Left colon (tissue), 2 donors: ENCODE data around the gene PCSK2. TPM values are rescaled to one million over a fixed set of nuclear protein-coding genes. Genes with fewer than 3 reads are reported as not detected.

Experiments used
- ATAC-seq: fragments of 200-7000 bp; cut with Tn5 transposase; one replicate; pipeline ENCODE4 v1.9.1; 2020; ENCODE audit warnings: mild to moderate bottlenecking, moderate library complexity
- DNase-seq, 2 donors: peaks; one replicate each; pipeline ENCODE4 v3.0.0-alpha.2; 2020
- intact Hi-C, 2 donors: fragments of 100-400 bp; cut with DNase I in 1 of 2; cut with micrococcal nuclease in 1 of 2; formaldehyde crosslinking; loops; one replicate each; pipeline versions ENCODE4 v1.11.2 to v1.14.0; 2022; cut with DNase I, micrococcal nuclease
- total RNA-seq, 2 donors: library from RNA; stranded (reverse); fragmentation: NEBNext Ultra II Directional; extraction: Animal tissue kit (Norgen Biotek cat#: 25700); gene quantifications; one replicate each; pipeline ENCODE4 v1.2.1, GENCODE V29; 2021
- donor health status: DM: no; HTN: no; CAD: no.
- donor health status: DM: yes; HTN: yes; CAD: no.

PCSK2 gene
- total RNA-seq, 2 donors from 2014 or later = 1.3 to 1.8 TPM

DNA sequence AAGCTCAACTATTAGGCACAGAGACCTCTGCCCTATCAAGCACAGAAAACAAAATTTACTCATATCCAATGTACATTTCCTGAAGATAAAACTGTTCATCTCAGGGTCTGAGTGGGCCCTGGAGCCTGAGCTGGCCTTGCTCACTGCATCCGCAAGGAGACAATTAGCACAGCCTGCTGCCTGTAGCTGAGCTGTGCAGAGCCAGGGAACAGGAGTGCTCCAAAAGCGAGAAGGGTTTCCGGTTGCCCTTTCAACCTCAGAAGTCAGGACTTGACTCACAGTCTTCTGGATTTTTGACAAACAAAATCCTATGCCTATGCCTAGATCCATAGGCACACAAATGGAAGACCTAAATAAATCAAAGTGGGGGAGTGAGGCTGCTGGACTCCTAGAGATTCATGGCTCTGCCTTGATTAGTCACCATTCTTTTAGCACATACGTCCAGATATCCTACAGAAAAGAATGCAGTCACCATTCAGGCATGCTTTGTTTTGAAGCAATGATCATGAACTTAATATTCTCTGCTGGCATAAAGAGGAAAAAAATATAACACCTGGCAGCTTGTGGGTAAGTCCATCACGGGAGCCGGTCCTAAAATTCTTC is 230.8 kb downstream of the PCSK2 start:
- no peak for DNase-seq
- intact Hi-C loops = no loop called here
- ATAC-seq = no peak

DNA sequence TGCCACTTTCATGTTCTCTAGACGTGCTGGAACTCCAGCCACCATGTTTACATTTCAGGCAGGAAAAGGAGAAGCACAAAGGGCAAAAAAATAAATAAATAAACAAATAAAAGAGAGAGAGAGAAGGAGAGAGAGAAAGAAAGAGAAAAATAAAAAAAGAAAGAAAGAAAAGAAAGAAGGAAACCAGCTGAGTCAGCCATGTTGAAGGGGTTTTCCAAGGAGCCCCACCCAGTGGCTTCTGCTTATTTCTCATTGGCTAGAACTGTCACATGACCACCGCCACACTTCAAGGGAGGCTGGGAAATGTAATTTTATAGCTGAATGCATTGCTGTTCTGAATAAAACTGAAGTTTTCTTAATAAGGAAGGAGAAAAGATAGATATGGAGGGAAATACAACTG is 233.3 kb downstream of the PCSK2 start:
- ATAC-seq = no peak
- intact Hi-C loops = no loop called here
- no peak for DNase-seq

DNA sequence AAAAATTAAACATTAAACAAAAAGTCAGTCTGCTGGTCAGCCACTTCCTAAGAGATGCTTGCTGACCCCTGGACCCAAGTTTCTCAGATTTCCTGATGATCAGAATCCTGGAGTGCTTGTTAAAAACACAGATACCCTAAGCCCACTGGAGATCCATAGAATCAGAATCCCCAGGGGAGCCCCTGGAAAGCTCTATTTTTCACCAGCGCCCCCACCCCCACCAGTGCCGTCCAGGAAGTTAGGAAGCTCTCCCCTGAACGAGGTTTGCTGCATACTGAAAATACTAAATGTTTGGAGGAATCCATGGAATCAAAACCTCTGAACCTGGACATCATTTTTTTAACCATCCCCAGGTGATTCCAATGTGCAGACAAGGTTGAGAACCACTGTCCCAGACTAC is 235.1 kb downstream of the PCSK2 start:
- DNase-seq (no peak), ATAC-seq (no peak)
- intact Hi-C loops = no loop called here

DNA sequence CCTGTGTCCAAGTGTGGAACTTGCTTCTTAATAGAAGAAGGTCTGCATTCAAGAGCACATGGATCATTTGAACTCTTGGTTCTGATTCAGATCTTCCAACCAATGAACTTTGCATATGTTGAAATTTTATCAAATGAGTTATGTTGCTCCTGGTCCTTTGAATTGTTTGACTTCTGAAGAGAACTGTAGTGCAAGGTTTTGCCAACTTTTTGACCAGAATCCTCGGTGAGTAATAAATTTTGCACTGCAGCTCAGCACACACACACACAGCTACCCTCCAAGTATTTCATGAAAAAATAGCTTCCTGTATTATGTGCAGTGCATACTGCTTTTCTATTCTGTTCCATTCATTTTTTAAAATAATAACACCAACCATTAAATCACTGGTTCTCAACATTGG is 236.9 kb downstream of the PCSK2 start:
- ATAC-seq = no peak
- intact Hi-C loops = no loop called here
- no peak for DNase-seq

DNA sequence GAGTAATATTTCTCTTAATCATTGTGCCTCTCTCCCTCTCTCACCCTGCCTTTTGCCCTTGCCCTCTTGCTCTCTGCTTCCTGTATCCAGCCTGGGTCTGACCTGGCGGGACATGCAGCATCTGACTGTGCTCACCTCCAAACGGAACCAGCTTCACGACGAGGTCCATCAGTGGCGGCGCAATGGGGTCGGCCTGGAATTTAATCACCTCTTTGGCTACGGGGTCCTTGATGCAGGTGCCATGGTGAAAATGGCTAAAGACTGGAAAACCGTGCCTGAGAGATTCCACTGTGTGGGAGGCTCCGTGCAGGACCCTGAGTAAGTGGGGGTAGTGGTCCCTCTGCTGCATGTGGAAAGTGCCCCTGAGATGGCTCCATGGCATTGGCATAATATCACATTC is 238.4 kb downstream of the PCSK2 start:
- intact Hi-C loops = no loop called here
- ATAC-seq = no peak

DNA sequence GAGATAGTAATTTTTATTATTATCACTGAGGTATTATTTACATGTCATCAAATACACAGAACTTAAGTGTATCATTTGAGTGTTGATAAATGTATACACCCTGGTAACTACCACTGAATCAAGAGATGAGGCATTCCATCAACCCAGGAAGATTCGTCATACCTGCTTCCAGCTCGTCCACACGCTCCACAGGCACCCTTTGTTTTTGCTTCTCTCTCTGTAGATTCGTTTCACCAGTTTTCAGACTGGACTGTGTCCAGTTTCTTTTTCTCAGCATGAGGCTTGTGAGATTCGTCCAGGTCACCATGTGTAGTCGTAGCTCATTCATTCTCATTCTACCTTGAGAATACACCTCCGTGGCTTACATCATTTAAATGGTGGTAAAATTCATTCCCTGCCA is 239.8 kb downstream of the PCSK2 start:
- ATAC-seq (no peak), DNase-seq (no peak)
- intact Hi-C loops = no loop called here

More for the DNA sequence above, 238.4 kb downstream of the PCSK2 start:
- DNase-seq = no peak

DNA sequence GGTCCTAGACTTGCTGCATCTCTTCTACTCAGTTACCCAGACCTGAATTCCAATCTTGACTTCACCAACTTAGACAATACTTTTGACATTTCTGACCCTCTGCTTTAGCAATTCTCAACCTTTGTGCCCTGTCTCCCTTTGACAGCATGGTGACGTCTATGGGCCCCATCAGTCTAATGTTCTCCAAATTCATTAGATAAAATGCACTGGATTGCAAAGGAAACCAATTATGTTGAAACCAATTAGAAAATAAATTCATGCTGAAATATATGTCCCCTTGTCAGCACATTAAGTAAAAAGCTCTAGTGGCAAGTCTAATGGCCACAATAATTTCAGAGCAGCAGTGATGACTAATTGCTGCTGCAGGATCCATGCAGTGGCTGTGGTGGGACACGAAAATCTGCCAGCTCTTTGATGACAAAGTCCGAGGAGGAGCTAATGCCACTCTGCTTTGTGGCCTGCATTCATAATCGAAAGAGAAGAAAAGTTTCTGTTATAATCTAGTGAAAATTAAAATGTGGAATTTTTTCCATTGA is 240.3 kb downstream of the PCSK2 start:
- ATAC-seq (no peak), DNase-seq (no peak)
- intact Hi-C loops = no loop called here

DNA sequence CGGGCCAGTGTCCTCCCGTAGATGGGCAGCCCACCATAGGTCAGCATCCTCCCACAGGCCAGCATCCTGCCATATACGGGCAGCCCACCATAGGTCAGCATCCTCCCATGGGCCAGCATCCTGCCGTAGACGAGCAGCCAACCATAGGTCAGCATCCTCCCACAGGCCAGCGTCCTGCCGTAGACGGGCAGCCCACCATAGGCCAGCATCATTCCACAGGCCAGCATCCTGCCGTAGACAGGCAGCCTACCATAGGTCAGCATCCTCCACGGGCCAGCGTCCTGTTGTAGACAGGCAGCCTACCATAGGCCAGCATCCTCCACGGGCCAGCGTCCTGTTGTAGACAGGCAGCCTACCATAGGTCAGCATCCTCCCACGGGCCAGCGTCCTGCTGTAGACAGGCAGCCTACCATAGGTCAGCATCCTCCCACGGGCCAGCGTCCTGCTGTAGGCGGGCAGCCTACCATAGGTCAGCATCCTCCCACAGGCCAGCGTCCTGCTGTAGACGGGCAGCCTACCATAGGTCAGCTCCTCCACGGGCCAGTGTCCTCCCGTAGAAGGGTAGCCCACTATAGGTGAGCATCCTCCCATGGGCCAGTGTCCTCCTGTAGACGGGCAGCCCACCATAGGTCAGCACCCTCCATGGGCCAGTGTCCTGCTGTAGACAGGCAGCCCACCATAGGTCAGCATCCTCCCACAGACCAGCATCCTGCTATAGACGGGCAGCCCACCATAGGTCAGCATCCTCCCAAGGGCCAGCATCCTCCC is 241.4 kb downstream of the PCSK2 start:
- intact Hi-C loops = no loop called here
- DNase-seq (no peak), ATAC-seq (no peak)

DNA sequence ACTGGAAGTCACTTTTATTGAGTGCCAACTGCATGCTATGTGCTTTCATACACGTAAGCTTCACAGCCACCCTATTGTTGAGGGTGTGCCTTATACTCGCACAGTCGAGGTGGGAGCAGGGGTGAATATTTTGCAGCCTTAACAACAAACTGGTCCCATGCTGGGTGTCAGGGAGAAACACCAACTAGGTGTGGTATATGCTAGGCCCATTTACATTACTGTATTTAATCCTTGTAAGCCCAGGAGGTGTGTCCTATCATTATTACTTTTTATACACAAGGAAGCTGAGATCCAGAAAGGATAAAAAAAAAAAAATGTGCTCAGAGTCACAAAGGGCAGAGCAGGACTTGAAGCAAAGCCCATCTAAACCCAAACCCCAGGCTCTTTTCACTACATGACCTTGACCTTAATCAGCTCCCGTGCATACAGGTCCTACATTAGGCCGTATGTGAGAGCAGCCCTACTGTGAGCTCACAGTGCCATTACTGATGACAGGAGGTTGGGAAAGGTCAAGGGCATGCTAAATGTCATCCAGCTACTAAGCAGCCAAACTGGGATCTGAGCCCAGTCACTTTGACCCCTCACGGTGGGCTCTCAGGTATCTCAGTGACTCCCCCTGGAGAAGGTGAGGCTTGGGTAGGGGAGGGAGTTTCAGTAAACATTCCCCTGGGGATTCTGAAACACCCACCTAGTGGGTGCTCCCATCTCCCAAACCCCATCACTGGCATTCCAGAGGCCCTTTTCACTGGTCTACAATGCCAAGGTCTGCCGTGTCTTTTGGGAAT is 242.6 kb downstream of the PCSK2 start:
- DNase-seq = no peak
- intact Hi-C loops = no loop called here
- ATAC-seq = peak; percentile 68

DNA sequence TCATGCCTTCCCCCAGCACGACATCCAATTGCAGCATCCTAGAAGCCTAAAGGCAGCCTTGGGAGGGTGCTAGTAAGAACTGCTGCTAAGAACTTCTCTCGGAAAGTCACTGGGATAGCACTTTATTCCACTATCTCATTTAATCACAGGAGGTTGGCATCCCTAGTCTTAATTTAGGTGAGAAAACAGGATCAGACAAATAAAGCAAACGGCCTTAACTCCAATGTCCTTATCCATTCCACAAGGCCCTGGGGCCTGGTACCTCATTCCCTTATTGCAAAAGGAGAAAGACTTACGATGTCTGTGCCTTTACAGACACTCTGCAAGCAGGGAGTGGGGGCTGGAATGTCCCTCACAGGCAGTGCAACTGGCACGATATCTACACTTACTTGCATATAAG is 243.7 kb downstream of the PCSK2 start:
- intact Hi-C loops = no loop called here
- no peak for ATAC-seq
- DNase-seq = no peak

DNA sequence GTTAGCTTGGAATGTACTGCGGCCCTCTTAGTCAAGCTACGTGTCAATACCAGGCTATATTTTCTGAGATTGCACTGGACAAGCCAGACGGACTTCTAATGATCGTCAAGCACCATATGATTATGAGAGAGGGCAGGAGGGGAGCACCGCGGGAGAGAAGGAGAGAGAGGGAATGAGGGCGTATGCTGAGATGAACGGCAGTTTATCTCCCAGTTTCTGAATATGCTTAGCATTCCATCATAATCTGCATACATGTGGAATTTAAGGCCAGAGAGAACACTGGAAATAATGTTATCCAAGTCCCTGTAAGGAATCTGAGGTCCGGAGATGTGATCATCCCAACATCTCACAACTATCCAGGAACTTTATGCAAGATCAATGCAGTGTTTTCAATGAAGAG is 244.1 kb downstream of the PCSK2 start:
- intact Hi-C loops = no loop called here
- DNase-seq (no peak), ATAC-seq (no peak)

DNA sequence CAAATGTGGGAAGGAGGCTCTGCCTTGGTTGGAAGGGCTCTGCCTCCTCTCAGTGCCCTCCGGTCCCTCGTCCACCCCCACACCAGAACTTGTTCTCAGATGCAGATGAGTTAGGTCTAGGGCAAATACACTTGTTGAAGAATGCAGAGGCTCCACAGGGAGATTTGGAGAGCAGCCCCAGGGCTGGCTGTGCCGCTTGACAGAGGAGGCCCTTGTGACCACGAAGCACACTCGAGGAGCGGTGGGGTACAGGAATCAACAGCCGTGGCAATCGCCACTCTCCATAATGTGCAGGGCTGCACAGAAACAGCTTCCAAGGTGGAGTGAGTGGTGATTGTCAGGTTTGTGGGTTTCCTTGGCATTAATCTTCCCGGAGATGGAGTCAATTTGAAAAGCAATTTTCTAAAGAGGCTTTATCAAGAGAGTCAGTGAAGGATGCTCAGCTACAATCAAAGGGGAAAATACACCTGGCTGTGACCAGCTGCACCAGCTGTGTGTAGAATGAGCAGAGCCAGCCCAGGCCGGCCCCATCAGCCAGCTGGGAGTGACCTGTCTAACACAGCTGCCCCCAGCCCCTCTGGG is 244.9 kb downstream of the PCSK2 start:
- ATAC-seq (no peak), DNase-seq (no peak)
- intact Hi-C loops = no loop called here

DNA sequence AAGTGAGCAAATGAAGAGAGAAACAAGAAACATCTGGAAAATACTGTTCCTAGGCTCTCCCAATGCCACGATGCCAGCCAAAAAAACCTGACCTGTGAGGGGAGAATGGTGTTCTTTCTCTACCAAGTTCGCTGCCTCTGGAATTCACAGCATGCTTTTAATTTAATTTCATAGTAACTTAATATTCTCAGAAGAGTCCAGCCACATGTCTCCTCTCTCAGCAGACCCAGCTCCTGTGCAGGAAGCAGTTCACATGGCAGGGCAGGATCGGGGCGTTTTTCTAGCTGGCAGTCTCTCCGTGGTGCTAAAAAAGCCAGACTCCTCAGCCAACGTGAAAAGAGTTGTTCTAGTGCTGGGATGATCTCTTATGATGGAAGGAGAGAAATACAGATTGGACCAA is 246.8 kb downstream of the PCSK2 start:
- intact Hi-C loops = no loop called here
- DNase-seq = no peak
- no peak for ATAC-seq

DNA sequence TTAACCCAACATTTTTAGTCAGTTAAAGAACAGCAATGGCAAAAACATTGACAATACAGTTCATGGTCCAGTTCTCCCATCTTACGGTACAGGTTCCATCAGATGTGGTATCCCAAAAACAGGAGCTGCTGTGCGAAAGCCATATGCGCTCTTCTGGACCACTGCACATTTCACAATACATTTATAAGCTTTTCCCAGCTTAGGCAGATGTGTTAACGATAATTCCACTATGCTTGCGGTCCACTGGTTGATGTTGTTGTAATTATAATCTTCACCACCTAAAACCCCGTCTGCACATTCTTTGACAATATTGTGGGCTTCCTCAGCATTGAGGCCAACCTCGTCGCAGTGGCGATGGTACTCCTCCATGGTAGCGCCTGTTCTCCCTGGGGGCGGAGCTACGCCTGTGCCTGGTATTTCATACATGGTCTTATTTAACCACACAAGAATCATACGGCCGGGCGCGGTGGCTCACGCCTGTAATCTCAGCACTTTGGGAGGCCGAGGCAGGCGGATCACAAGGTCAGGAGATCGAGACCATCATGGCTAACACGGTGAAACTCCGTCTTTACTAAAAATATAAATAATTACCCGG is 252.3 kb downstream of the PCSK2 start:
- intact Hi-C loops = no loop called here
- ATAC-seq (no peak), DNase-seq (no peak)

DNA sequence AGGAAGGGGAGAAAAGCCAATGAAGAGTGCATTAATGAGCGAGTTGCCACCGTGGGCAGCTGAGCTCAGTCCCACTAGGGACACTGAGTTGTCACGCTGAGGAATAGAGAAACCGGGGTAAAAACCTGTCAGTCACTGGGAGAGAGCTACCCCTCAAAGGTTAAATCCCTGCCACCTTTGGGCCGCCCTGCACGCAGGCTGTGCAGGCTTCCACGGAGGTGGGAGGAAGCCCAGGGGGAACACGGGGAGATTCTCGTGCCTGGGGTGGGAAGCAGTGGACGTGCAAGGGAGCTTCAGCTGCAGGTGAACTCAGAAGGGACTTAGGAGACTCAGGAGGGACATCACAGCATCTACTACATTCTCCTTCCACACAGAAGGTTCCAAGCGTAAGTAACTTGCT is 253.9 kb downstream of the PCSK2 start:
- ATAC-seq = no peak
- intact Hi-C loops = no loop called here

DNA sequence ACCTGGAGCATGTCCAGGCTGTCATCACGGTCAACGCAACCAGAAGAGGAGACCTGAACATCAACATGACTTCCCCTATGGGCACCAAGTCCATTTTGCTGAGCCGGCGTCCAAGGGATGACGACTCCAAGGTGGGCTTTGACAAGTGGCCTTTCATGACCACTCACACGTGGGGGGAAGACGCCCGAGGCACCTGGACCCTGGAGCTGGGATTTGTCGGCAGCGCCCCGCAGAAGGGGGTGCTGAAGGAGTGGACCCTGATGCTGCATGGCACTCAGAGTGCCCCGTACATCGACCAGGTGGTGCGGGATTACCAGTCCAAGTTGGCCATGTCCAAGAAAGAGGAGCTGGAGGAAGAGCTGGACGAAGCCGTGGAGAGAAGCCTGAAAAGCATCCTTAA is 254.8 kb downstream of the PCSK2 start:
- ATAC-seq = no peak
- DNase-seq = no peak
- intact Hi-C loops = no loop called here

More for the DNA sequence above, 253.9 kb downstream of the PCSK2 start:
- DNase-seq = no peak

DNA sequence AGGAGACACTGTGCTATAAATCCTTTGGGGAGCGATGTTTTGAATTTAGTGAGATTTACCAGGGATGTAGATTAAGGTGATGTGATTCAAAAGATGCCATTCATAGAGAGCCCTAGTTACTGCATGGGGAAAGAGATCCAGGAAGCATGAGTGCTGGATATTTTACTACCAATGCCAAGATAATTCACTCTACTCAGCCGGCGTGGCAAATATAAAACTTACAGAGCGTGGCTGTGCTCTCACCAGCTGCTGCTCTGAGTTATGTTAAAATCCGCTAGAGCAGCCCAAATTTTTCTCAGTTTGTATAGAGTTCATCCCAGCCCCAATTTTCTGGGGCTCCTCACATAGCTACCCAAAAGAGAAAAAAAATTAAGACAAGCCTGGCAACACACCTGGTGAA is 255.7 kb downstream of the PCSK2 start:
- ATAC-seq (no peak), DNase-seq (no peak)

DNA sequence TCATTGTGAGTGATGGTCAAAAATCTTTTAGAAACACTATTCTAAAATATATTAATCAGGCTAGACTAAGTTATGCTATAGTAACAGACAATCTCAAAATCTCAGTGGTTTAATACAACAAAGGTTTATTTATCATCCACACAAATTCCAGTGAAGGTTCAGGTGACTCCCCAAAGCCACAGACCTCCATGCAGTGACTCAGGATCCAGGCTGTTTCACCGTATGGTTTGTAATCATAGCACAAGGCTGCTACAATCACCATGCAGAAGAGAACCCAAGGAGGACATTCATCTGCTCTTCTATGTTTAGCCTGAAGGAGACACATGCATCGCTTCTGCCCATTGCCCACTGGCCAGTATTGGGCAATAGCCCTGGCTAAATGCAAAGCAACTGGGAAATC is 258.2 kb downstream of the PCSK2 start:
- intact Hi-C loops = no loop called here
- no peak for DNase-seq
- ATAC-seq = no peak

More for the DNA sequence above, 255.7 kb downstream of the PCSK2 start:
- intact Hi-C loops = no loop called here

DNA sequence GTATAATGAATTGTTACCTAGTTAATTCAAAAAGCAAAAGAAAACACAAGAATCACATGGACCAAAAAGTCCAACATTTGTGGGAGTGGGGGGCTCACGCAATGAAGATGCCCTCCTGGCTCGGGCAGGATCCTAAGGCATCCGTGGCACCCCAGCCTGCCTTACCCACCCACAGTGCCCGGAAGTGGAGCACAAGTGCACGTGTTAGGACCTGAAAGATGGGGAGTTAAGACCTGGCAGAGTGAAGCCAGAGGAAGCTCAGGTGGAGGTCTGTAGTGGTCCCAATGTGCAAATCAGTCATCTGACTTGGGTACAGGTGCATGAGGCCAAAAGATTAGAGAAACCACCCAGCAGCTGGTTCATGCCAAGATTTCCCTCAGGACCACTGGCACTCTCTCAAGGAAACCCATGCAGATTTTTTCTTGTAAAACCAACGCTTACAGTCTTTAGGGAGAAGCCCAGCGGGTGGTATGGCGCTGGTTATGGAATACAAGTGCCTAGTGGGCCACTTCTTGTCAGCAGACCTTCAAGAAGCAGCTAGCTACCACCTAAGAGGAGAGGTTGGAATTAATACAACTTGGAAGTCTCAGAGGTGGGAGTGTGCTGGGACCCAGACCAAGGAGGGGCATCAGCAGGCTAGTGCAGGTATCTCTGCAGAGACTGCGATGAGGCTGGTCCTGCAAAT is 262.2 kb downstream of the PCSK2 start:
- intact Hi-C loops = no loop called here
- no peak for ATAC-seq
- no peak for DNase-seq
